Central memory CD4-positive, alpha-beta T cell (primary cell): ENCODE measurements around the gene GNAZ.
"Not testable (repeated sequence)": the region's sequence is repeated elsewhere in the genome, so short reads cannot be mapped to it uniquely, and the experiment has no call there.

ENCODE experiments used
- DNase-seq: peaks from one replicate; pipeline ENCODE4 v3.0.0; 2022
- total RNA-seq, 3 experiments: gene quantifications; one replicate each; lab custom pipeline; 2026; lab: John Stamatoyannopoulos, UW

Gene GNAZ
- 0.58 to 2.6 (median 1.7) reads per million in 3 experiments for total RNA-seq

- peak; percentile 6 for DNase-seq
Observed at GRCh38 chr22:23070418-23071229, at the start of gene GNAZ. Gene GNAZ (plus strand): TSS chr22:23070519. CDS start chr22:23095696, 25,177 bp downstream.

DNA sequence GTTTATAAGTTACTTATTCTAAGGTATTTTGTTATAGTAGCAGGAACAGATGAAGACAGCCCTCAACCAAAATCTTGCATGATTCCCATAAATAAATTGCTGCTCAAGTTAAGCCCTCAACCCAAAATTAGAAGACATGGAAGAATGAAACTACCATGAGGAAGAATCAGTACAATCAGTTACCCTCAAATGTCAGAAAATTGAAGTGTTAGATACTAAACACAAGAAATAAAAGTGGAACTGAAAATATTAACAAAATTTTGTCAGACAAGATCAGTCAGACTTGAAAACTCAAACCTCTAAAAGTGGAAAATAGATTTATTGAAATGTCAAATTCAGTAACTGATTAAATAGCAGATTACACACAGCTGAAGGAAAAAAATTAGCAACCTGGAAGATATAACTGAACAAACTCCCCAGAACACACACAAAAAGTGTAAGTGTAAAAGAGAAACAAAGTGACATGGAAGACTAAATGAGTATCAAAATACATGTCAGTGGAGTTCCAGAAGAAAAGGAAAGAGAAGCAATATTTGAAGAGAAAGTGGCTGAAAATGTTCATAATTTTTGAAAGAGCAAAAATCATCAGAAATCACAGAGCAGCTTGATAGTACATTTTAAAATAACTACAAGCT, 49.5 kb upstream of the GNAZ start:
- DNase-seq: no peak

GRCh38 chr22:23021660-23022353, 48.5 kb upstream of the GNAZ start:
- DNase-seq: not testable (repeated sequence)

GRCh38 chr22:23023294-23023693, 47.0 kb upstream of the GNAZ start:
- no peak for DNase-seq

DNA sequence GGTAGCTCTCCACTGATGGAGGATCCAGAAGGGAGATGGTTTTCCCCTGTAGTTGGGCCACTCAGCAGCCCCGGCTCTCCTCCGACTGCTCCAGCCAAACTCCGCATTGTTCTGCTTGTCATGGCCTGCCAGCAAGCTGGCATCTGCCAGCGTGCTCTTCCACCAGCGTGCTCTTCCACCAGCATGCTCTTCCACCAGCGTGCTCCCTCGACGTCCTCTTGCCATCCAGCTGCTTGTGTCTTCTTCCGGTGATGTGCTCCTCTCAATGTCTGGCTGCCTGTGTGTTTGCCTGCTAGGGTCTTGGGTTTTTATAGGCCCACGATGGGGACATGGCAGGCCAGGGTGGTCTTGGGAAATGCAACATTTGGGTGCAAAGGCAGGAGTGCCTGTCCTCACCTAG, 43.5 kb upstream of the GNAZ start:
- DNase-seq: no peak

- DNase-seq: not testable (repeated sequence)
Observed at GRCh38 chr22:23027849-23028248, 42.5 kb upstream of the GNAZ start.

GRCh38 chr22:23029521-23030228, 40.6 kb upstream of the GNAZ start:
- no peak for DNase-seq

GRCh38 chr22:23031381-23031780, 38.9 kb upstream of the GNAZ start:
- no peak for DNase-seq

- DNase-seq: no peak
Observed at GRCh38 chr22:23031786-23032185, 38.5 kb upstream of the GNAZ start.

DNA sequence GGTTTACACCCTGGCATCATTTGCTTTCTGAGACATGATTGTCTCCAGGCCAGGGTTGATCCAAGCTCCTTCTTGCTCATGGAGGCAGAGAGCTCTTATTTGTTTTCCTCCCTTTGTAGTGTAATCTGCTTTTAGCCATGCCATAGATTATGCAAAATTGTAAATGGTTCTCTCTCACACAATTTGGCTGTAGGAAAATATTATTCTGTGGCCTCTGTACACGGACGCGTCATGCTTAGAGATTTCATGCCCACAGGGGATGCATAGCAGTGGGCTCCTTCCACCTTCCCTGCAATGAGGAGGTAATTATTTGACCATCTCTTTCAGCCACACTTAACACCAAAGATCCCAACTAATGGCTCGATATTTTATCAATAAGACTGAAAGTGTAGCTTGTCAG, 37.7 kb upstream of the GNAZ start:
- no peak for DNase-seq

DNA sequence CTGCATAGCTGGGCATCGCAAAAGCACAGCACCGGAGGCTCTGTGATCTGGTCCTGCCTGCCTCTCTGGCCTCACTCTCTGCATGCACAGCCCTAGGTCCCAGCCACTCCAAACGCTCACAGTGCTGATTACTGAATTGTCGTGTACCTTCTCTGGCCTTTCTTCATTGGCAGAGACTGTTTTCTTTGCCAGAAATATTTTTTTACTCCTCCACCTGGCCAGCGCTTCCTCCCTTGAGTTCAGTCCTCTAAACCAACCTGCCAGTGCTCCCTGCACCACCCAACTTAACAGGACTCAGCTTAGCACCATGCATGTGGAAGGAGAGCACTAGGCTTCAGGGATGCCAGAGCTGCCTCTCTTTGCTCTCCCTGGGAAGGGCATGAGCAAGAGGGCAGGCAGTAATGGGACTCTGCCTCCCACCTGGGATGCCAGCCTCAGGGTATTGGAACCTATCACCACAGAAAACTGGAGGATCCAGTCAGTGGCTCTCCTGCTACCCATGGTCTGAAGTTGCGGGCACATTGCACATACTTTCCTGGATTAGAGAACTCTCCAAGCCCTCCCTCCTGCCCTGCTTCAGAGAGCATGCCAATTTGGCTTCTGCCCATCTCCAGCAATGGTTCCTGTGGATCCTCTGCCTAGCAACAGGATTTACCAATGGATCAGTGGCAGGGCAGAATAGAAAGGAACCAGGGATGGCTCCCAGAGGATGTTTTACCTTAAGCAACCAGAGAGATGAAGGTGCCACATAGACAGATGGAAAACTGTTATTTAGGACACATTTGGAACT, 37.0 kb upstream of the GNAZ start:
- no peak for DNase-seq

GRCh38 chr22:23034621-23035556, 35.4 kb upstream of the GNAZ start:
- DNase-seq: no peak

DNA sequence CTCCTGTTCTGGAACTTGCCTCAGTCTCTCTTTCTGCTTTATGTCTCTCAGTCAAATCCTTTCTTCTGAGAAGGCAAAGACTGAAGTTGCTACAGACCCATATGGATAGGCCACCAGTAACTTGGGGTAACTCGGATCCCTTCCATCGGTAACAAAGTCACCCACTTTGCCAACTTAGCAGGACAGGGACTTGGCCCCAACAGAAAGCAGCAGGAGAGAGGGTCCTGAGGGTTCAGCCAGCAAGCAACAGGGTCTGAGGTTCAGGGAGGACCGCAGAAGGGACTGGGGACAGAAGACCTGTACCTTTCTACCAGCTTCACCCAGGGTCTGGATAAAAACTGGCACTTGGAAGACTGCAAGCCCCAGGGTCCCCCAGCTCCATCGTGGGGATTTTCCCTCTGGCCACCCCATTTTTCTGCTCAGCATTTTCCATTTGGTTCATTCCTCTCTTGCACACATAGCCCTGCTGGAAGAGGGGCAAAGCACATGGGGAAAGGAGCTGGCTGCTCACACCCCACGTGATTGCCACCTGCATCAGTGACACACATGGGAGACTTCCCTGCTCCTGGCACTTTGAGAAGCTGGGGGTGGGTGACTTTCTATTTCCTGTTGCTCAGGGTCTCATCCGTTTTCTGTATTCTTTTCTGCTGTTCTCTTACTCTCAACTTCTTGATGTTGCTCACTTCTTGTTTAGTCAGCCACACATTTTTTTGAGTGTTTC, 34.6 kb upstream of the GNAZ start:
- DNase-seq: no peak

DNA sequence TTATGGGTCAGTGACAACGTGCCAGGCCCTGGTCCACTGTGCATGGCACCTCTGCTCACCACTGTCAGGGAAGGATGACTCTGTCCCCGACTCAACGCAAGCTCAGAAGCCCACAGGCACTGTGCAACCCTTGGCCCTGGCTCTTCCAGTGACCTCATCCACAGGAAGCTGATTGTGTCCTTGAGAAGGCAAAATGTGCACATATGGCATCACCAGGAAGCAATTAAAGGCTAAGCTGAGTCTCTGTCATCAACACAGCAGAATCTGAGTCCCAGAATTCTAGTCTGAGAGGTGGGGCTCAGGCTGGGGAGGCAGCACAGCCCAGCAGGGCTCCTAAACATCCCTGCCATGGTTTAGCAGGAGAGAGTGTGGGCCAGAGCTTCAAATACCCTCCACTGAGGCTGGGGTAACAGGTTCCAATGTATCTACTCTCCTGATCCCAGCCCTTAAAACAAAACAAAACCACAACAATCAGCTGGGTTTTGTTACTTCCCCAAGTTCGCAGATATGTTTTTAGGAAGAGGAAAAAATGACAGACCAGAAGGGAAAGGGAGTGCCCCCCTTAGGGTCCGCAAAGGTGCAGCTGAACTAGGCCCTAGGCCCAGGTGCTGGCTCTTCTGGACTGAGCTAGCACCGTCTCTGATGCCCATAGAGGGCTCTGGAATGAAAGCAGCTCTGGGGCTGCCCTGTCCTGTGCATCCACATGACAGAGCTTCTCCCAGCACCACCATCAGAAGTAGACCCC, 33.5 kb upstream of the GNAZ start:
- no peak for DNase-seq

DNA sequence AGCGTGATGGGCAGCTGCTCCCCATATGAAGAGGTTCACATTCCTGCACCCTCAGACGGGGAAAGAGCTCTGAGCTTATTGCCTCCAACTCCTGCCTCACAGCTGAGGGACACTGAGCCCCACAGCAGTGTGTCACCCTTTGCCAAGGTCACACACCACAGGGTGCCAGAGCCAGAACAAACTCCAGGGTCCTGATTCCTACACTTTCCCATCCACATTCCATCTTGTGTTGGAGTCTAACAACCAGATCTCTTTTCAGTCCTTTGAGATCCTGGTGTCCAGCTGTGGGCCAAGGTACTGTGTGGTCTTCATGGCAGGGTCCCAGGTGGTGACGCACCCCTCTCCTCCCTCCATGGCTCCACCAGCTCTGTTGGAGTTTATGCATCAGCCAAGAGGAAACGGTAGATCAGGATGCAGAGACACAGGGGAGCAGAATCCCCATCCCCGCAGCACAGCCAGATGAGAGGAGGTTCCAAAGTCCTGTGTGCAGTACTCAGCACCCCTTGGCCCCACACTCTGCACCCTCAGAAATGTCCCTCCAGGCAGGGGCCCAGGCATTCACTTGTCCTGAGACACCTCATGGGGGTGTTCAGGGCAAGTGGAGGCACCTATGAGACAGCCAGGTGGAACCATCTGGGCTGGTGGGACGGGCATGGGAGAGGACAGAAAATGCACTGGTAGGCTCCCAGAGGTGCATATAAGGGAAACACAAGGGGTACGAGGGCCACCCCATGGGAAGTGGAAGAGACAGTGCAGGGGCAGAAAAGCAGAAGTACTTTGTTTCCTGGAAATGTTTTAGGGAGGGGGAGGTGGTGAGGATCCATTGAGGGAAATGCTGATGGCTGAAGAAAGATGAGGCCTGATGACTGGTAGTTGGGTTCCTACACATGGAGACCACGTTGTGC, 32.6 kb upstream of the GNAZ start:
- DNase-seq: no peak

GRCh38 chr22:23038334-23038642, 32.0 kb upstream of the GNAZ start:
- no peak for DNase-seq

DNA sequence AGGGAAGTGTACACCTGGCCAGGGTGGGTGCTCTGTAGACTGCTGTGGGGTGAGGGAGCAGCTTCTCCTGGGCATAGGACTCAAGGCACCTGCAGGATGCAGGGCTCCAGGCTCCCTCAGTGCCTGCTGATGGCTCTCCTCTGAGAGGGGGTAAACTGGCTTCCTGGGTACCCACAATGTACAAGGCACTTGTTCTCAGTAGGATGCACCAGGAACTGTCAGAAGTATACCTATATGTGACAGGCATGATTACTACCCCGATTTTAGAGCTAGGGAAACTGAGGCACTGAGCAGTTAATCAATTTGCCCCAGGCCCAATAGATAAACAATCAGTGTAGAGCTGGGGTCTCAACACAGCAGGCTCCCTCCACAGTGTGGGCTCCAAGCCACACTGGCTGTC, 31.4 kb upstream of the GNAZ start:
- no peak for DNase-seq

DNA sequence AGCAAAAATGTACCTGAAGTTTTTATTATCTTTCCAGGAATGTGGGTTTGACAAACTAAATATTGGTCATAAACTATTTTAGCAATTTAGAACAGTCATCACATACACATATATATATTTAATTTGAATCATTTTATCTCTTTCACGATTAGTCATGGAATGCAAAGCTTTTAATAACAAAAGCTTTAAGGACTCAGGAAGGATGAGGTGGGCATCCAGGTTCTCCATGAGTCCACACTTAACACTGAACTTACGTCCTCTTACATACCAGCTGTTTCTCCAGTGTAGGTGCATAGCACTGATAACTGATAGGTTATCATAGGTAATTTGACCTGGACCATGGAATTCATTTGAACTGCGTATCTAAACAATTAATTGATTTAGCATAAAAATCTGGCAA, 28.1 kb upstream of the GNAZ start:
- DNase-seq: no peak

GRCh38 chr22:23044570-23044969, 25.7 kb upstream of the GNAZ start:
- DNase-seq: no peak
